HG03565 (cell line): ENCODE measurements around the gene BMP6.

ENCODE experiments used
- ATAC-seq: cut with Tn5 transposase; IDR thresholded peaks from one replicate; pipeline ENCODE4 v1.9.1; 2021; ENCODE audit warnings: mild to moderate bottlenecking, moderate library complexity; ENCODE audit not compliant: unreplicated experiment

The BMP6 gene

GRCh38 chr6:7901056-7901455 lies 175.2 kb downstream of the BMP6 start:
- no peak for ATAC-seq

- ATAC-seq, result no peak
These were observed 175.9 kb downstream of the BMP6 start for GRCh38 chr6:7901780-7902179.

- ATAC-seq, result no peak
These were observed 176.3 kb downstream of the BMP6 start for GRCh38 chr6:7902221-7902620.

GRCh38 chr6:7902867-7903266 lies 177.0 kb downstream of the BMP6 start:
- ATAC-seq, result no peak

GRCh38 chr6:7903673-7904072 lies 177.8 kb downstream of the BMP6 start:
- no peak for ATAC-seq

- no peak for ATAC-seq
These were observed 178.9 kb downstream of the BMP6 start for GRCh38 chr6:7904654-7905319.

GRCh38 chr6:7905416-7905815 lies 179.5 kb downstream of the BMP6 start:
- no peak for ATAC-seq

GRCh38 chr6:7906741-7907140 lies 180.8 kb downstream of the BMP6 start:
- no peak for ATAC-seq

GRCh38 chr6:7907159-7907558 lies 181.3 kb downstream of the BMP6 start:
- ATAC-seq, result no peak

GRCh38 chr6:7909323-7910276 lies 183.7 kb downstream of the BMP6 start:
- no peak for ATAC-seq

GRCh38 chr6:7910298-7910653 lies 184.4 kb downstream of the BMP6 start:
- no peak for ATAC-seq

GRCh38 chr6:7910654-7911344 lies 184.9 kb downstream of the BMP6 start, which contains the start of gene TXNDC5:
TSS of gene TXNDC5 (minus strand) at chr6:7910788. CDS start at chr6:7910776, 12 bp downstream.
- peak; percentile 46 for ATAC-seq

GRCh38 chr6:7911345-7911725 lies 185.4 kb downstream of the BMP6 start:
- ATAC-seq, result no peak

- ATAC-seq, result no peak
These were observed 186.1 kb downstream of the BMP6 start for GRCh38 chr6:7912024-7912423.

- ATAC-seq, result no peak
These were observed 187.0 kb downstream of the BMP6 start for GRCh38 chr6:7912736-7913517.

GRCh38 chr6:7914311-7914710 lies 188.4 kb downstream of the BMP6 start:
- ATAC-seq, result no peak

- ATAC-seq, result peak; percentile 26
These were observed 189.3 kb downstream of the BMP6 start for GRCh38 chr6:7914991-7915789.

- peak; percentile 84 for ATAC-seq
These were observed 191.1 kb downstream of the BMP6 start for GRCh38 chr6:7916959-7917358.

GRCh38 chr6:7917729-7918128 lies 191.8 kb downstream of the BMP6 start:
- ATAC-seq, result no peak

GRCh38 chr6:7918403-7918802 lies 192.5 kb downstream of the BMP6 start:
- ATAC-seq, result no peak
